Activated CD4-positive, CD25-positive, alpha-beta regulatory T cell treated with anti-CD3 and anti-CD28 coated beads, Interleukin-2, amount 50 U/mL, for 72 hours (primary cell): ENCODE measurements around the gene LRRC59.
"Not testable (repeated sequence)": the region's sequence is repeated elsewhere in the genome, so short reads cannot be mapped to it uniquely, and the experiment has no call there.

Experiments used
- DNase-seq: peaks from one replicate; pipeline ENCODE4 v3.0.0; 2021

LRRC59 gene

GRCh38 chr17:50397111-50397918 is at the start of gene LRRC59:
Gene LRRC59 (minus strand): TSS chr17:50397523. CDS start chr17:50397317, 206 bp downstream.
- peak; percentile 97 for DNase-seq

GRCh38 chr17:50445730-50446325 is 48.5 kb upstream of the LRRC59 start:
- no peak for DNase-seq

- no peak for DNase-seq
Observed at GRCh38 chr17:50444841-50445715, 47.8 kb upstream of the LRRC59 start.

- no peak for DNase-seq
Observed at GRCh38 chr17:50443505-50443974, 46.2 kb upstream of the LRRC59 start.

GRCh38 chr17:50440838-50441829 is 43.8 kb upstream of the LRRC59 start:
- no peak for DNase-seq

- DNase-seq, result no peak
Observed at GRCh38 chr17:50440172-50440837, 43.0 kb upstream of the LRRC59 start.

GRCh38 chr17:50439008-50439407 is 41.7 kb upstream of the LRRC59 start:
- no peak for DNase-seq

- DNase-seq, result no peak
Observed at GRCh38 chr17:50437409-50437808, 40.1 kb upstream of the LRRC59 start.

GRCh38 chr17:50432125-50432762 is 34.9 kb upstream of the LRRC59 start:
- no peak for DNase-seq

- DNase-seq, result no peak
Observed at GRCh38 chr17:50430821-50431618, 33.7 kb upstream of the LRRC59 start.

GRCh38 chr17:50429793-50430192 is 32.5 kb upstream of the LRRC59 start:
- no peak for DNase-seq

GRCh38 chr17:50428831-50429424 is 31.6 kb upstream of the LRRC59 start:
- DNase-seq, result no peak

GRCh38 chr17:50428126-50428525 is 30.8 kb upstream of the LRRC59 start:
- not testable (repeated sequence) for DNase-seq

- DNase-seq, result no peak
Observed at GRCh38 chr17:50426814-50427787, 29.8 kb upstream of the LRRC59 start.

GRCh38 chr17:50426472-50426782 is 29.1 kb upstream of the LRRC59 start:
- no peak for DNase-seq

- DNase-seq, result peak; percentile 71
Observed at GRCh38 chr17:50425682-50426471, 28.6 kb upstream of the LRRC59 start, which contains the start of gene ACSF2. Gene ACSF2 (plus strand): TSS chr17:50426218. CDS start chr17:50426262, 44 bp downstream.

- no peak for DNase-seq
Observed at GRCh38 chr17:50424996-50425681, 27.8 kb upstream of the LRRC59 start.
